Activated CD4-positive, alpha-beta memory T cell treated with anti-CD3 and anti-CD28 coated beads, Interleukin-2, amount 10 ng/mL, durations not matched to agents 7 days and 5 days (primary cell): ENCODE results near the gene SLC2A3. TPM values are rescaled to one million over a fixed set of nuclear protein-coding genes. Genes with fewer than 3 reads are reported as not detected.
A peak's percentile ranks its signal among the peaks of the same experiment; 100 is the strongest.
"Not testable (repeated sequence)": the region's sequence is repeated elsewhere in the genome, so short reads cannot be mapped to it uniquely, and the experiment has no call there.

Experiments used
- CTCF ChIA-PET: fragments of 350-600 bp; sonication (Branson Sonifier 250); formaldehyde crosslinking; loops from one replicate; lab custom pipeline; 2021; ENCODE audit warnings: antibody characterized with exemption, inconsistent platforms; lab: Charles Lee
- POLR2A ChIA-PET: fragments of 350-600 bp; sonication (Branson Sonifier 250); formaldehyde crosslinking; loops from one replicate; lab custom pipeline; 2021; ENCODE audit warnings: antibody characterized with exemption; lab: Charles Lee
- DNase-seq: peaks from one replicate; pipeline ENCODE4 v3.0.0-alpha.2; 2020
- H3K27ac Mint-ChIP-seq: one replicate; pipeline ENCODE4 v1.8.0; 2021; ENCODE audit warnings: mild to moderate bottlenecking, mixed read lengths
- H3K27me3 Mint-ChIP-seq: one replicate; pipeline ENCODE4 v1.8.0; 2021; ENCODE audit warnings: mixed read lengths
- H3K36me3 Mint-ChIP-seq: one replicate; pipeline ENCODE4 v1.8.0; 2021; ENCODE audit warnings: low read depth, mixed read lengths
- H3K4me1 Mint-ChIP-seq: one replicate; pipeline ENCODE4 v1.8.0; 2021; ENCODE audit warnings: mixed read lengths
- H3K4me3 Mint-ChIP-seq: one replicate; pipeline ENCODE4 v1.8.0; 2021; ENCODE audit warnings: mild to moderate bottlenecking, mixed read lengths
- H3K9me3 Mint-ChIP-seq: one replicate; pipeline ENCODE4 v1.8.0; 2021; ENCODE audit warnings: mixed read lengths
- total RNA-seq, 2 experiments: library from RNA; stranded (reverse); gene quantifications; one replicate each; pipeline ENCODE4 v1.2.3, GENCODE V29; 2021

The SLC2A3 gene
- total RNA-seq, 2 experiments from 2014 or later = 659 to 664 TPM

- no peaks in the 10 kb centered on the region for H3K27me3 Mint-ChIP-seq
- no peak overlapping the region for H3K4me3 Mint-ChIP-seq
- DNase-seq = no peak
- H3K36me3 Mint-ChIP-seq = peaks cover 83% of the 10 kb centered on the region
- peaks cover 65% of the 10 kb centered on the region for H3K4me1 Mint-ChIP-seq
- H3K9me3 Mint-ChIP-seq = no peaks in the 10 kb centered on the region
- ChIA-PET POLR2A (interaction anchor here (1.2 to 2.4 kb wide), 2 partner anchors 9 to 33 kb away, joined by 5 to 10 read pairs; no protein-coding TSS in a partner anchor), CTCF (interaction anchor here (1.1 kb wide), 1 partner anchor 68 kb away, joined by 3 read pairs; no protein-coding TSS in a partner anchor)
- H3K27ac Mint-ChIP-seq = peak overlapping the region; percentile 54
Observed at GRCh38 chr12:7927470-7927869, 8.5 kb downstream of the SLC2A3 start.

DNA sequence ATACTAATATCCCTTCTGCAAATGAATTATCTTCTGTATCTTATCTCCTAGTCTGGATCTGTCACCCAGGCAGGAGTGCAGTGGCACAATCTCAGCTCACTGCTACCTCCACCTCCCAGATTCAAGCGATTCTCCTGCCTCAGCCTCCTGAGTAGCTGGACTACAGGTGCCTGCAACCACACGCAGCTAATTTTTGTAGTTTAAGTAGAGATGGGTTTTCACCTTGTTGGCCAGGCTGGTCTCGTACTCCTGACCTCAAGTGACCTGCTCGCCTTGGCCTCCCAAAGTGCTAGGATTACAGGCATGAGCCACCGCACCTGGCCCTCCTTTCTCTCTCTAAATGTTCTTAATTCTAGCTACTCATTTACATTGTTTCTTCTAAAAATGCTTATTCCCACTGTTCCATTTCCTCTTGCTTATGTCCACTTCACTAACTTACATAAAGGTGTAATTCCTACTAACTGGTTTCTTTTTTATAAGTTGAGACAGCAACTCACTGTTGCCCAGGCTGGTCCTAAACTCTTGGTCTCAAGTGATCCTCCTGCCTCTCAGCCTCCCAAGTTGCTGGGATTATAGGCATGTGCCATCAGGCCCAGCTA, 9.8 kb downstream of the SLC2A3 start:
- H3K4me3 Mint-ChIP-seq, H3K27me3 Mint-ChIP-seq, H3K9me3 Mint-ChIP-seq, CTCF ChIA-PET, DNase-seq: not testable (repeated sequence)
- peaks cover 62% of the 10 kb centered on the region for H3K4me1 Mint-ChIP-seq
- POLR2A ChIA-PET = interaction anchor here (0.8 to 1.6 kb wide), 6 partner anchors 9 to 128 kb away, joined by 3 to 6 read pairs (median 3); partner anchors contain the start of genes FOXJ2 and SLC2A3
- peak overlapping the region; percentile 33 for H3K27ac Mint-ChIP-seq
- peaks cover 88% of the 10 kb centered on the region for H3K36me3 Mint-ChIP-seq

DNA sequence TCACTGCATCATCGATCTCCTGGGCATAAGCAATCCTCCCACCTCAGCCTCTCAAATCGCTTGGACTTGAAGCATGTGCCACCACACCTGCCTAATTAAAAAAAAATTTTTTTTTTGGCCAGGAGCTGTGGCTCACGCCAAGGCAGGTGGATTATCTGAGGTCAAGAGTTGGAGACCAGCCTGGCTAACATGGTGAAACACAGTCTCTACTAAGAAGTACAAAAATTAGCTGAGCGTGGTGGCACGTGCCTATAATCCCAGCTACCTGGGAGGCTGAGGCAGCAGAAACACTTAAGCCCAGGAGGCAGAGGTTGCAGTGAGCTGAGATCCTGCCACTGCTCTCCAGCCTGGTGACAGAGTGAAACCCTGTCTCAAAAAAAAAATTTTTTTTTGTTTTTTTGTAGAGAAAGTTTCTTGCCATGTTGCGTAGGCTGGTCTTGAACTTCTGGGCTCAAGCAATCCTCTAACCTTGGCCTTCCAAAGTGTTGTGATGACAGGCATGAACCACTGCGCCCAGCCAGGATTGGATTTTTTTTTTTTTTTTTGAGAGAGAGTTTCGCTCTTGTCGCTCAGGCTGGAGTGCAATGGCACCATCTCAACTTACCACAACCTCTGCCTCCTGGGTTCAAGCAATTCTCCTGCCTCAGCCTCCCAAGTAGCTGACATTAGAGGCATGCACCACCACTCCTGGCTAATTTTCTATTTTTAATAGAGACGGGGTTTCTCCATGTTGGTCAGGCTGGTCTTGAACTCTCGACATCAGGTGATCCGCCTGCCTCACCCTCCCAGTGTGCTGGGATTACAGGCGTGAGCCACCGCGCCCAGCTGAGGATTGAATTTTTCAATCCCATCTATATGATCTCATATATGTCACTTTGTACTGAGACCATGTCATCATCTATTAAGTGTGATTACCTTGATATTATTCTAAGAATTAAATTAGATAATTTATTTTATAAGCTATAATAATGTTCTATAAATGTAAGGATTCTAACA, 12.4 kb downstream of the SLC2A3 start:
- H3K27me3 Mint-ChIP-seq = no peaks in the 10 kb centered on the region
- no peak overlapping the region for H3K27ac Mint-ChIP-seq
- H3K9me3 Mint-ChIP-seq = no peaks in the 10 kb centered on the region
- no peak for DNase-seq
- peaks cover 61% of the 10 kb centered on the region for H3K4me1 Mint-ChIP-seq
- H3K4me3 Mint-ChIP-seq = no peak overlapping the region
- ChIA-PET CTCF (interaction anchor here (0.8 to 2.2 kb wide), 3 partner anchors 8 to 14 kb away, joined by 3 to 11 read pairs (median 4); no protein-coding TSS in a partner anchor), POLR2A (interaction anchor here (0.6 to 2.4 kb wide), 6 partner anchors 10 to 905 kb away, joined by 3 to 26 read pairs (median 5); partner anchors contain the start of genes LPCAT3 and SLC2A3)
- H3K36me3 Mint-ChIP-seq = peaks cover 88% of the 10 kb centered on the region

DNA sequence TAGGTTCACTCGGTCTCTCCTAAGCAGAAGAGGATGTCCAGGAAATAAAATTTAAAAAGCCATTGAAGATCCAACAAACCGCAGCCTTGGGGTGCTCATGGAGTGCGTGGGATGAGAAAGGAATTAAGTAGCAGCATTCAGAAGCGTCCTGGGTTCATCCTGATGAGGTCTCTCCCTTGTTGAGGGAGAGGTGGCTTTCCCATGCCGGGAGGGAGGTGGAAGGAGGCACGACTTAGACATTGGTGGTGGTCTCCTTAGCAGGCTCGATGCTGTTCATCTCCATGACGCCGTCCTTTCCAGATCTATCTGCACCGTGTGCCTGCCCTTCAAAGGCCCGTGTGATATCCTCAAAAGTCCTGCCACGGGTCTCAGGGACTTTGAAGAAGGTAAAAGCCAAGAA, 14.8 kb downstream of the SLC2A3 start:
- H3K27ac Mint-ChIP-seq, H3K27me3 Mint-ChIP-seq, DNase-seq, H3K9me3 Mint-ChIP-seq, H3K4me3 Mint-ChIP-seq: not testable (repeated sequence)
- Mint-ChIP-seq H3K36me3 (peaks cover 77% of the 10 kb centered on the region), H3K4me1 (peaks cover 55% of the 10 kb centered on the region)
- ChIA-PET POLR2A (interaction anchor here (1.0 to 1.8 kb wide), 3 partner anchors 12 to 49 kb away, joined by 3 to 9 read pairs (median 4); partner anchors contain the start of gene SLC2A3), CTCF (interaction anchor here (1.4 kb wide), 1 partner anchor 12 kb away, joined by 4 read pairs; no protein-coding TSS in a partner anchor)

DNA sequence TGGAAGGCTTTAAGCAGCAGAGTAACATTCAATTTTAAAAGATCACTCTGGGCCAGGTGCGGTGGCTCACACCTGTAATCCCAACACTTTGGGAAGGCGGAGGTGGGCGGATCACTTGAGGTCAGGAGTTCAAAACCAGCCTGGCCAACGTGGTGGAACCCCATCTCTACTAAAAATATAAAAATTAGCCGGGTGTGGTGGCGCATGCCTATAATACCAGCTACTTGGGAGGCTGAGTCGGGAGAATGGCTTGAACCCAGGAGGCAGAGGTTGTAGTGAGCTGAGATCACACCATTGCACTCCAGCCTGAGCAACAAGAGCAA, 17.8 kb downstream of the SLC2A3 start:
- Mint-ChIP-seq H3K36me3 (peaks cover 55% of the 10 kb centered on the region), H3K4me1 (peaks cover 44% of the 10 kb centered on the region)
- H3K4me3 Mint-ChIP-seq, H3K27me3 Mint-ChIP-seq, H3K27ac Mint-ChIP-seq, H3K9me3 Mint-ChIP-seq, DNase-seq: not testable (repeated sequence)
- CTCF ChIA-PET = interaction anchor here (1.0 to 1.8 kb wide), 4 partner anchors 11 to 75 kb away, joined by 3 to 6 read pairs (median 4); no protein-coding TSS in a partner anchor
- POLR2A ChIA-PET = interaction anchor here (1.0 to 3.2 kb wide), 6 partner anchors 10 to 116 kb away, joined by 3 to 29 read pairs (median 7); partner anchors contain the start of gene SLC2A3

GRCh38 chr12:7917392-7918267, 18.4 kb downstream of the SLC2A3 start:
- H3K4me3 Mint-ChIP-seq = no peak overlapping the region
- H3K9me3 Mint-ChIP-seq = no peaks in the 10 kb centered on the region
- H3K27me3 Mint-ChIP-seq = no peaks in the 10 kb centered on the region
- DNase-seq = no peak
- peaks cover 49% of the 10 kb centered on the region for H3K36me3 Mint-ChIP-seq
- no peak overlapping the region for H3K27ac Mint-ChIP-seq
- CTCF ChIA-PET = interaction anchor here (0.6 to 1.8 kb wide), 4 partner anchors 16 to 75 kb away, joined by 3 to 6 read pairs (median 4); no protein-coding TSS in a partner anchor
- POLR2A ChIA-PET = interaction anchor here (1.0 to 3.2 kb wide), 7 partner anchors 11 to 117 kb away, joined by 3 to 29 read pairs (median 6); partner anchors contain the start of gene SLC2A3
- H3K4me1 Mint-ChIP-seq = peaks cover 42% of the 10 kb centered on the region

DNA sequence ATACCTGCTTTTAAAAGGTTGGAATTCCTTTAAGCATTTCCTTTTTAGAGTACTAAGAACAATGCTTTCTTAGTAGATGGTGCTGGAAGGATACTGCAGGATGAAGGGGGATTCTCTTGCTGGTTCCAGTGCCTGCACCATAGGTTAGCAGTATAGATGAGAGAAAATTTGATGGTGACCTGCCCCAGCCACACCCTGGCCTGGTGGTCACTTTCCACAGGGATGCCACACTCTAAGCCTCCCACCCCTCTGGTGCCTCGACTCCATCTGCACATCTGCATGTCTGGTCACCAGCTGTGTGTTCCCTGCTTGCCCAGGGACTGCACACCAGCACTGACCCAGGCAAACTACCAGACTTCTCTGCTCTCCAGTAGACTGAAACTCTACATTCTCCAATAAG, 19.1 kb downstream of the SLC2A3 start:
- Mint-ChIP-seq H3K4me1 (peaks cover 39% of the 10 kb centered on the region), H3K27me3 (no peaks in the 10 kb centered on the region), H3K4me3 (no peak overlapping the region), H3K9me3 (no peaks in the 10 kb centered on the region), H3K27ac (no peak overlapping the region), H3K36me3 (peaks cover 42% of the 10 kb centered on the region)
- CTCF ChIA-PET = interaction anchor here (1.0 to 1.8 kb wide), 2 partner anchors 17 to 57 kb away, joined by 5 to 6 read pairs; no protein-coding TSS in a partner anchor
- POLR2A ChIA-PET = interaction anchor here (1.5 to 3.2 kb wide), 2 partner anchors 16 to 72 kb away, joined by 3 to 29 read pairs; no protein-coding TSS in a partner anchor
- DNase-seq = no peak

- Mint-ChIP-seq H3K27ac (no peak overlapping the region), H3K36me3 (peaks cover 31% of the 10 kb centered on the region), H3K4me1 (peaks cover 32% of the 10 kb centered on the region), H3K27me3 (no peaks in the 10 kb centered on the region), H3K9me3 (no peaks in the 10 kb centered on the region), H3K4me3 (no peak overlapping the region)
- ChIA-PET CTCF (interaction anchor here (0.5 to 1.0 kb wide), 2 partner anchors 15 to 162 kb away, joined by 3 read pairs; no protein-coding TSS in a partner anchor), POLR2A (interaction anchor here (1.0 to 1.5 kb wide), 3 partner anchors 10 to 73 kb away, joined by 3 to 4 read pairs (median 3); no protein-coding TSS in a partner anchor)
- DNase-seq = no peak
Observed at GRCh38 chr12:7915661-7916403, 20.2 kb downstream of the SLC2A3 start.

- H3K27me3 Mint-ChIP-seq, POLR2A ChIA-PET, H3K4me1 Mint-ChIP-seq, DNase-seq, H3K36me3 Mint-ChIP-seq, H3K4me3 Mint-ChIP-seq, H3K9me3 Mint-ChIP-seq, H3K27ac Mint-ChIP-seq: not testable (repeated sequence)
- CTCF ChIA-PET = interaction anchor here (2.1 kb wide), 1 partner anchor 13 kb away, joined by 4 read pairs; no protein-coding TSS in a partner anchor
Observed at GRCh38 chr12:7910106-7910505, 25.9 kb downstream of the SLC2A3 start.

DNA sequence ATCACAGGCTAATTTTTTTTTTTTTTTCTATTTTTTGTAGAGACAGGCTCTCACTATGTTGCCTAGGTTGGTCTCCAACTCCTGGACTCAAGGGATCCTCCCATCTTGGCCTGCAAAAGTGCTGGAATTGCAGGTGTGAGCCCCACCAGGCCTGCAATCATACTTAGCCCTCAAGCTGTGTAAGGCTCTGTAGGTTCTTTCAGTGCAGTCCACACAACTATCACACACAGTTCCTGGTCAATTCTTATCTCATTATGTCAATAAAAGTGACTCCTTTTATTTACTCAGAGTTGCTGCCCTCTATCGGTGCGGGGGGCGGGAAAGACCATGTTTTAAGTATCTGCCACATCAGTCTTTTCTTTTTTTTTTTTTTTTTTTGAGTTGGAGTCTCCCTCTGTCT, 29.0 kb downstream of the SLC2A3 start:
- Mint-ChIP-seq H3K27ac (no peak overlapping the region), H3K4me1 (no peaks in the 10 kb centered on the region), H3K4me3 (no peak overlapping the region), H3K36me3 (no peaks in the 10 kb centered on the region), H3K9me3 (no peaks in the 10 kb centered on the region), H3K27me3 (no peaks in the 10 kb centered on the region)
- CTCF ChIA-PET = interaction anchor here (0.7 to 1.0 kb wide), 2 partner anchors 12 to 43 kb away, joined by 3 read pairs; no protein-coding TSS in a partner anchor
- DNase-seq = no peak
- POLR2A ChIA-PET = no interaction called here

- H3K4me3 Mint-ChIP-seq, H3K4me1 Mint-ChIP-seq, DNase-seq, H3K27me3 Mint-ChIP-seq, POLR2A ChIA-PET, H3K36me3 Mint-ChIP-seq, H3K27ac Mint-ChIP-seq, H3K9me3 Mint-ChIP-seq: not testable (repeated sequence)
- CTCF ChIA-PET = interaction anchor here (0.7 kb wide), 1 partner anchor 14 kb away, joined by 4 read pairs; no protein-coding TSS in a partner anchor
Observed at GRCh38 chr12:7906303-7906702, 29.7 kb downstream of the SLC2A3 start.
